Measurements from ENCODE around the gene PDGFD. TPM values are rescaled to one million over a fixed set of nuclear protein-coding genes. Genes with fewer than 3 reads are reported as not detected.

PDGFD gene
- total RNA-seq, 1 donor from 2014 or later, result 0.49 TPM

DNA sequence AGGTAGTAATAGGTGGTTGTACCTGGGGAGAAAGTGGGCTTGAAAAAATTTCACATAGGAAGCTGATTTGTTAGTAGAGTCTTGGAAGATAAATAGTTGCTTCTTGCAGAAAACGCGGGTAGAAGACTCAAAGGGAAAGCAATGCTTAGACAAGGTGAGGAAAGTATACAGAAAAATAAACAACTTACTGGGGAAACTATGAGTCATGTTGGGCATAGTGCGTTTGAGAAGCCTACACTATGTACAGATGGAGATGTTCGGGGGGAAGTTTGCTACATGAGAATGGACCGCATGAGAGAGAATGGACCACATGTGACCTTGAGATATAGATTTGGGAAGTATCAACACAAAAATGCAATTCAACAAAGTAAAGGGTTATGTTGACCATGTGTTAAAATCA is 214.2 kb downstream of the PDGFD start:
- Mint-ChIP-seq H3K27me3 (ENCODE audit: unreplicated experiment) (no peaks in the 10 kb centered on the region), H3K9me3 (ENCODE audit: unreplicated experiment) (peaks cover 3% of the 10 kb centered on the region), H3K4me1 (ENCODE audit: low read depth, unreplicated experiment) (no peaks in the 10 kb centered on the region), H3K4me3 (ENCODE audit: unreplicated experiment) (no peak overlapping the region), H3K36me3 (ENCODE audit: unreplicated experiment) (no peaks in the 10 kb centered on the region), H3K27ac (ENCODE audit: unreplicated experiment) (no peak overlapping the region)
- TF ChIP-seq CTCF (IDR thresholded peaks at IDR 0.05; ENCODE audit: partially characterized antibody, unreplicated experiment), result no peak
- DNase-seq, result no peak

- Mint-ChIP-seq H3K27me3 (ENCODE audit: unreplicated experiment) (no peaks in the 10 kb centered on the region), H3K36me3 (ENCODE audit: unreplicated experiment) (no peaks in the 10 kb centered on the region), H3K4me1 (ENCODE audit: low read depth, unreplicated experiment) (no peaks in the 10 kb centered on the region), H3K27ac (ENCODE audit: unreplicated experiment) (no peak overlapping the region), H3K4me3 (ENCODE audit: unreplicated experiment) (no peak overlapping the region), H3K9me3 (ENCODE audit: unreplicated experiment) (no peaks in the 10 kb centered on the region)
- TF ChIP-seq CTCF (IDR thresholded peaks at IDR 0.05; ENCODE audit: partially characterized antibody, unreplicated experiment), result no peak
- no peak for DNase-seq
Observed at GRCh38 chr11:103948187-103948763, 215.7 kb downstream of the PDGFD start.

- DNase-seq, result no peak
- no peak for TF ChIP-seq CTCF (IDR thresholded peaks at IDR 0.05; ENCODE audit: partially characterized antibody, unreplicated experiment)
- H3K27me3 Mint-ChIP-seq (ENCODE audit: unreplicated experiment), result no peaks in the 10 kb centered on the region
- H3K9me3 Mint-ChIP-seq (ENCODE audit: unreplicated experiment), result no peaks in the 10 kb centered on the region
- H3K4me3 Mint-ChIP-seq (ENCODE audit: unreplicated experiment), result no peak overlapping the region
- H3K27ac Mint-ChIP-seq (ENCODE audit: unreplicated experiment), result no peak overlapping the region
- no peaks in the 10 kb centered on the region for H3K36me3 Mint-ChIP-seq (ENCODE audit: unreplicated experiment)
- H3K4me1 Mint-ChIP-seq (ENCODE audit: low read depth, unreplicated experiment), result no peaks in the 10 kb centered on the region
Observed at GRCh38 chr11:103947546-103947919, 216.4 kb downstream of the PDGFD start.

DNA sequence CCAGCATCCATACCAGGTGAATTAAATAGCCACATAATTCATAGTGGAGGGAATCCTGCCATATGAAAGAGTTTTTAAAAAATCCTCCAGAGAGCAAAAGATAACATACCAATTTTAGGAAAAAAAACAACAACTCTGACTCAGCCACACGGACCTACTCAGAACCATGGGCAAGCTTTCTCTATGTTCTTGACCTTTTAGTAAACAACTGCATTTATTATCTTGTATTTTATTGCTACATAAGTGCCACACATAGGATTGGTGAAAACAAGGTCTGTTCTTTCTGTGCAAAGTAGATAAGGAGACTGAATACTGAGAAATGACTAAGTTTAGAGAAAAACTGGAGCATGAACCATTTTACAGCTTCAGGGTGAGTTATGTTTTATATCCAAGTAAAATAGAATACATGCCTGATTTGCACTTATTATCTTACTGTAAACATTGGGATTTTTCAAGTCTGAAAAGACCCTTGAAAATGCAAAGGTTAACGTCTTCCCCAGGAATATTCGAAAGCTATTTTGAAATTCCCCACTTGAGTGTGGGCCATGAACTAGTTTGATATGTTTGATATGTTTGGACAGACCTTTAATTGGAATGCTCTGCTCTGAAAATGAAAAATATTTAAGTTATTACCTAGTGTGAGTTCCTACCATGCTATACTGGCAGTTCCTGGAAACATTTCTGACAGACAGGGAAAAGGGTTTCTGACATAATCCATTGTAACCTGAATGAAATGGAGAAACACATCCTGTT is 217.0 kb downstream of the PDGFD start:
- H3K27me3 Mint-ChIP-seq (ENCODE audit: unreplicated experiment), result no peaks in the 10 kb centered on the region
- no peak overlapping the region for H3K4me3 Mint-ChIP-seq (ENCODE audit: unreplicated experiment)
- TF ChIP-seq CTCF (IDR thresholded peaks at IDR 0.05; ENCODE audit: partially characterized antibody, unreplicated experiment), result no peak
- no peak for DNase-seq
- H3K36me3 Mint-ChIP-seq (ENCODE audit: unreplicated experiment), result no peaks in the 10 kb centered on the region
- no peaks in the 10 kb centered on the region for H3K9me3 Mint-ChIP-seq (ENCODE audit: unreplicated experiment)
- H3K4me1 Mint-ChIP-seq (ENCODE audit: low read depth, unreplicated experiment), result no peaks in the 10 kb centered on the region
- H3K27ac Mint-ChIP-seq (ENCODE audit: unreplicated experiment), result no peak overlapping the region

DNA sequence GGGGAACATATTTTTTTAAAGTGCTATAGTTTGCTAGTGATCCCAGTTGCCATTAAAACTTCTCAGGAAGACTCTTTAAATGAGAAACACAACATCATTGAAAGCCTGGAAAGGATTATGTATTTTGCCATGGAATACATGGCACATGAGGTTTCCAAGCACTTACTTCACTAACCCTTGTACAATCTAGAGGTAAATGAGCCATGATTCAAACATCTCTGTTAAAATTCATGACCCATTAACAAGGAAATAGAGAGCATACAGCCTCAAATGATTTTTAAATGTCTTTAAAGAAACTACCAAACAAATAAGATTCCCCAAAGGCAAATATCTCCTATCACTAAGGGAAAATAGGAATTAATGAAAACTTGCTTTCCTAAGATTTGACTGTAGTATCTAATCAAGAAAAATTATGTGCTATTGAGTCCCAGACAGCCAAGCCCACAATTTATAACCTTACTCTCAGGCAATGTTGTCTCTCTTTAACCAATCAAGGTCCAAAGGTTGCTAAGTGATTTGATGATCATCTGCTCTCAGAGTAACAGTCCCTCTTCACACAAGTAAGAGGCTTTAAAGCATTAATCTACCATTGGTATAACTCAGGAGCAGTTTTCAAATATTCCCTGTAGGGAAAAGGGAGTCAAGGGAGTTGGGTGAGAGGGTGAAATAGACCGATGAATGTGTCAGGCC is 219.6 kb downstream of the PDGFD start:
- DNase-seq, result no peak
- Mint-ChIP-seq H3K36me3 (ENCODE audit: unreplicated experiment) (no peaks in the 10 kb centered on the region), H3K27me3 (ENCODE audit: unreplicated experiment) (no peaks in the 10 kb centered on the region), H3K9me3 (ENCODE audit: unreplicated experiment) (peaks cover under 1% of the 10 kb centered on the region), H3K4me3 (ENCODE audit: unreplicated experiment) (no peak overlapping the region), H3K27ac (ENCODE audit: unreplicated experiment) (no peak overlapping the region), H3K4me1 (ENCODE audit: low read depth, unreplicated experiment) (no peaks in the 10 kb centered on the region)
- TF ChIP-seq CTCF (IDR thresholded peaks at IDR 0.05; ENCODE audit: partially characterized antibody, unreplicated experiment), result no peak
